Renal cortex interstitium (tissue), 11 donors: ENCODE results near the gene ARSK. TPM values are rescaled to one million over a fixed set of nuclear protein-coding genes. Genes with fewer than 3 reads are reported as not detected.

Experiments
- DNase-seq, 11 donors: peaks; one replicate each; pipeline ENCODE4 v3.0.0-alpha.2; 2013; ENCODE audit warnings: low read depth in 9 of 11, low spot score in 4 of 11; ENCODE audit errors: extremely low read depth in 1 of 11
- polyA plus RNA-seq, 3 donors: library from polyadenylated mRNA; unstranded; fragments of 120-200 nt; gene quantifications; one replicate each; pipeline ENCODE4 v1.2.1, GENCODE V29; 2013; ENCODE audit not compliant: insufficient read length in 3 of 3

ARSK gene
- polyA plus RNA-seq, 3 donors: 12.7 to 14.2 (median 13.9) TPM

GRCh38 chr5:95554331-95554646, 612 bp upstream of the ARSK start:
- DNase-seq: no peak

- peak in 1 of 11 donors; percentile 7 for DNase-seq
Measured at GRCh38 chr5:95555553-95555952, 652 bp downstream of the ARSK start.

- DNase-seq: no peak
Measured at GRCh38 chr5:95557841-95558240, 2.9 kb downstream of the ARSK start.

- DNase-seq: no peak
Measured at GRCh38 chr5:95562282-95562681, 7.4 kb downstream of the ARSK start.

- no peak for DNase-seq
Measured at GRCh38 chr5:95563367-95563766, 8.5 kb downstream of the ARSK start.

- no peak for DNase-seq
Measured at GRCh38 chr5:95564450-95564849, 9.5 kb downstream of the ARSK start.

GRCh38 chr5:95565280-95565920, 10.5 kb downstream of the ARSK start:
- DNase-seq: no peak

- no peak for DNase-seq
Measured at GRCh38 chr5:95572016-95572415, 17.1 kb downstream of the ARSK start.

GRCh38 chr5:95581576-95581975, 26.7 kb downstream of the ARSK start:
- DNase-seq: no peak

- no peak for DNase-seq
Measured at GRCh38 chr5:95583992-95584391, 29.1 kb downstream of the ARSK start.

- no peak for DNase-seq
Measured at GRCh38 chr5:95590880-95591279, 36.0 kb downstream of the ARSK start.

- DNase-seq: no peak
Measured at GRCh38 chr5:95591490-95591901, 36.6 kb downstream of the ARSK start.

GRCh38 chr5:95595289-95595931, 40.5 kb downstream of the ARSK start:
- no peak for DNase-seq

GRCh38 chr5:95599252-95599651, 44.4 kb downstream of the ARSK start:
- DNase-seq: no peak

GRCh38 chr5:95600557-95600956, 45.7 kb downstream of the ARSK start:
- no peak for DNase-seq

GRCh38 chr5:95605786-95606185, 50.9 kb downstream of the ARSK start:
- no peak for DNase-seq

- DNase-seq: no peak
Measured at GRCh38 chr5:95606419-95606818, 51.5 kb downstream of the ARSK start.

GRCh38 chr5:95609711-95610110, 54.8 kb downstream of the ARSK start:
- DNase-seq: no peak

GRCh38 chr5:95610546-95610945, 55.6 kb downstream of the ARSK start:
- no peak for DNase-seq

- no peak for DNase-seq
Measured at GRCh38 chr5:95611396-95611795, 56.5 kb downstream of the ARSK start.

GRCh38 chr5:95613514-95613913, 58.6 kb downstream of the ARSK start:
- DNase-seq: no peak
